CD4-positive, CD25-positive, alpha-beta regulatory T cell (primary cell): ENCODE measurements around the gene APBA2. TPM values are rescaled to one million over a fixed set of nuclear protein-coding genes. Genes with fewer than 3 reads are reported as not detected.

ENCODE experiments used
- ATAC-seq, 2 donors: fragments of 150-1000 bp; cut with Tn5 transposase; one replicate each; pipeline ENCODE4 v1.10.0; 2021; ENCODE audit warnings: low read depth in 2 of 2, moderate number of reproducible peaks in 2 of 2, moderate library complexity in 1 of 2
- DNase-seq, 3 donors: peaks; one replicate each; pipeline versions ENCODE4 v3.0.0 to v3.0.0-alpha.2; 2012 to 2022; ENCODE audit warnings: mixed read lengths in 1 of 3
- H3K27ac ChIP-seq: one replicate; pipeline ENCODE4 v1.7.0; 2013; ENCODE audit warnings: mild to moderate bottlenecking, low read length; ENCODE audit not compliant: insufficient read depth, poor library complexity, severe bottlenecking
- H3K27me3 ChIP-seq: one replicate; pipeline ENCODE4 v1.7.0; 2013; ENCODE audit warnings: low read length; ENCODE audit not compliant: control insufficient read depth, insufficient read depth
- H3K36me3 ChIP-seq: one replicate; pipeline ENCODE4 v1.7.0; 2013; ENCODE audit warnings: mild to moderate bottlenecking, low read length, moderate library complexity; ENCODE audit not compliant: control insufficient read depth, insufficient read depth
- H3K4me1 ChIP-seq: 2 replicates; pipeline ENCODE4 v1.7.0; 2013; ENCODE audit warnings: mild to moderate bottlenecking, low read length; ENCODE audit not compliant: insufficient read depth, control insufficient read depth, poor library complexity, severe bottlenecking
- H3K4me3 ChIP-seq: one replicate; pipeline ENCODE4 v1.7.0; 2013; ENCODE audit warnings: low read depth, mild to moderate bottlenecking, low read length, moderate library complexity
- H3K9me3 ChIP-seq, 2 experiments: 1 replicate in 1 of 2; 2 replicates in 1 of 2; pipeline ENCODE4 v1.7.0; 2013; ENCODE audit warnings: low read length in 2 of 2, mild to moderate bottlenecking in 1 of 2, moderate library complexity in 1 of 2; ENCODE audit not compliant: control insufficient read depth in 2 of 2
- H3K27ac Mint-ChIP-seq, 3 donors: one replicate each; pipeline ENCODE4 v1.8.0; 2020 to 2022; ENCODE audit warnings: mild to moderate bottlenecking in 3 of 3, mixed read lengths in 3 of 3, moderate library complexity in 2 of 3
- H3K27me3 Mint-ChIP-seq: one replicate; pipeline ENCODE4 v1.8.0; 2022; ENCODE audit warnings: mild to moderate bottlenecking, mixed read lengths
- H3K36me3 Mint-ChIP-seq: one replicate; pipeline ENCODE4 v1.8.0; 2020; ENCODE audit warnings: mixed read lengths
- H3K4me1 Mint-ChIP-seq, 4 donors: one replicate each; pipeline ENCODE4 v1.8.0; 2020 to 2022; ENCODE audit warnings: mixed read lengths in 4 of 4, mild to moderate bottlenecking in 1 of 4
- H3K4me3 Mint-ChIP-seq, 4 donors: one replicate each; pipeline ENCODE4 v1.8.0; 2020 to 2022; ENCODE audit warnings: mild to moderate bottlenecking in 4 of 4, mixed read lengths in 4 of 4, moderate library complexity in 3 of 4
- H3K9me3 Mint-ChIP-seq, 7 donors: one replicate each; pipeline ENCODE4 v1.8.0; 2020 to 2022; ENCODE audit warnings: mixed read lengths in 7 of 7, mild to moderate bottlenecking in 3 of 7, moderate library complexity in 2 of 7
- polyA plus RNA-seq, 4 donors: library from polyadenylated mRNA; unstranded; fragments of 300-500 nt; fragmentation: Illumina TruSeq; gene quantifications; one replicate each; pipeline ENCODE4 v1.2.3, GENCODE V29; 2021
- total RNA-seq: library from RNA; stranded (reverse); gene quantifications from one replicate; pipeline ENCODE4 v1.2.3, GENCODE V29; 2022

The APBA2 gene
- total and polyA plus RNA-seq, 5 donors from 2014 or later, result 8.6 to 24.2 (median 13.9) TPM

- Histone ChIP-seq H3K4me1 (no peaks in the 10 kb centered on the region), H3K4me3 (no peak overlapping the region), H3K27me3 (no peaks in the 10 kb centered on the region), H3K36me3 (no peaks in the 10 kb centered on the region), H3K27ac (no peak overlapping the region), H3K9me3 (no peaks in the 10 kb centered on the region)
- Mint-ChIP-seq H3K27ac (no peak overlapping the region), H3K4me1 (peaks cover 0 to 29% (median 3%) of the 10 kb centered on the region in 4 donors), H3K27me3 (peaks cover 4% of the 10 kb centered on the region), H3K9me3 (peaks cover 0 to 3% (median 0%) of the 10 kb centered on the region in 7 donors), H3K4me3 (no peak overlapping the region), H3K36me3 (peaks cover 5% of the 10 kb centered on the region)
- no peak for ATAC-seq
- no peak for DNase-seq
Measured at GRCh38 chr15:28930011-28930410, 44.2 kb downstream of the APBA2 start.

- H3K9me3 Mint-ChIP-seq, result peaks cover 0 to 3% (median 0%) of the 10 kb centered on the region in 7 donors
- ATAC-seq (no peak), DNase-seq (no peak)
- H3K4me1 ChIP-seq, result no peaks in the 10 kb centered on the region
- peaks cover 0 to 34% (median 6%) of the 10 kb centered on the region in 4 donors for H3K4me1 Mint-ChIP-seq
- no peaks in the 10 kb centered on the region for H3K27me3 ChIP-seq
- H3K27ac Mint-ChIP-seq, result no peak overlapping the region
- H3K4me3 Mint-ChIP-seq, result no peak overlapping the region
- peaks cover 5% of the 10 kb centered on the region for H3K36me3 Mint-ChIP-seq
- peaks cover 4% of the 10 kb centered on the region for H3K27me3 Mint-ChIP-seq
- H3K27ac ChIP-seq, result no peak overlapping the region
- no peaks in the 10 kb centered on the region for H3K9me3 ChIP-seq
- H3K4me3 ChIP-seq, result no peak overlapping the region
- no peaks in the 10 kb centered on the region for H3K36me3 ChIP-seq
Measured at GRCh38 chr15:28930476-28931291, 44.9 kb downstream of the APBA2 start.

GRCh38 chr15:28931828-28932227 lies 46.1 kb downstream of the APBA2 start:
- H3K36me3 Mint-ChIP-seq, result peaks cover 5% of the 10 kb centered on the region
- H3K4me1 ChIP-seq, result peaks cover 1% of the 10 kb centered on the region
- no peak overlapping the region for H3K27ac ChIP-seq
- peaks cover 0 to 44% (median 11%) of the 10 kb centered on the region in 4 donors for H3K4me1 Mint-ChIP-seq
- peaks cover 4% of the 10 kb centered on the region for H3K27me3 Mint-ChIP-seq
- H3K4me3 ChIP-seq, result no peak overlapping the region
- ATAC-seq (no peak), DNase-seq (no peak)
- H3K27me3 ChIP-seq, result no peaks in the 10 kb centered on the region
- H3K4me3 Mint-ChIP-seq, result no peak overlapping the region
- no peak overlapping the region for H3K27ac Mint-ChIP-seq
- H3K9me3 Mint-ChIP-seq, result peaks cover 0 to 3% (median 0%) of the 10 kb centered on the region in 7 donors
- no peaks in the 10 kb centered on the region for H3K36me3 ChIP-seq
- H3K9me3 ChIP-seq, result no peaks in the 10 kb centered on the region

GRCh38 chr15:28932361-28932760 lies 46.6 kb downstream of the APBA2 start:
- DNase-seq (no peak), ATAC-seq (no peak)
- peaks cover 0 to 49% (median 13%) of the 10 kb centered on the region in 4 donors for H3K4me1 Mint-ChIP-seq
- Histone ChIP-seq H3K27ac (no peak overlapping the region), H3K36me3 (no peaks in the 10 kb centered on the region), H3K4me3 (no peak overlapping the region), H3K27me3 (no peaks in the 10 kb centered on the region), H3K9me3 (no peaks in the 10 kb centered on the region), H3K4me1 (peaks cover 7% of the 10 kb centered on the region)
- H3K9me3 Mint-ChIP-seq, result peaks cover 0 to 3% (median 0%) of the 10 kb centered on the region in 7 donors
- peaks cover 5% of the 10 kb centered on the region for H3K36me3 Mint-ChIP-seq
- no peak overlapping the region for H3K27ac Mint-ChIP-seq
- H3K4me3 Mint-ChIP-seq, result no peak overlapping the region
- peaks cover 4% of the 10 kb centered on the region for H3K27me3 Mint-ChIP-seq

- H3K27me3 Mint-ChIP-seq, result peaks cover 4% of the 10 kb centered on the region
- peak overlapping the region in 2 of 3 donors; percentile 71 to 77 for H3K27ac Mint-ChIP-seq
- no peak overlapping the region for H3K27ac ChIP-seq
- peak overlapping the region in 1 of 4 donors; percentile 2 for H3K4me3 Mint-ChIP-seq
- no peak for ATAC-seq
- H3K4me1 Mint-ChIP-seq, result peaks cover 4 to 61% (median 15%) of the 10 kb centered on the region in 4 donors
- no peak overlapping the region for H3K4me3 ChIP-seq
- no peaks in the 10 kb centered on the region for H3K36me3 Mint-ChIP-seq
- no peak for DNase-seq
- H3K9me3 Mint-ChIP-seq, result peaks cover 0 to 3% (median 0%) of the 10 kb centered on the region in 7 donors
- H3K9me3 ChIP-seq, result no peaks in the 10 kb centered on the region
- H3K4me1 ChIP-seq, result peaks cover 17% of the 10 kb centered on the region
- H3K36me3 ChIP-seq, result no peaks in the 10 kb centered on the region
- no peaks in the 10 kb centered on the region for H3K27me3 ChIP-seq
Measured at GRCh38 chr15:28933710-28934445, 48.1 kb downstream of the APBA2 start.

- Histone ChIP-seq H3K4me3 (no peak overlapping the region), H3K36me3 (no peaks in the 10 kb centered on the region), H3K9me3 (no peaks in the 10 kb centered on the region), H3K27me3 (no peaks in the 10 kb centered on the region), H3K27ac (no peak overlapping the region), H3K4me1 (peaks cover 17% of the 10 kb centered on the region)
- DNase-seq (no peak), ATAC-seq (no peak)
- H3K4me3 Mint-ChIP-seq, result no peak overlapping the region
- H3K27me3 Mint-ChIP-seq, result peaks cover 4% of the 10 kb centered on the region
- peaks cover 0 to 3% (median 0%) of the 10 kb centered on the region in 7 donors for H3K9me3 Mint-ChIP-seq
- H3K36me3 Mint-ChIP-seq, result peaks cover 4% of the 10 kb centered on the region
- H3K4me1 Mint-ChIP-seq, result peaks cover 4 to 69% (median 15%) of the 10 kb centered on the region in 4 donors
- no peak overlapping the region for H3K27ac Mint-ChIP-seq
Measured at GRCh38 chr15:28934645-28935044, 48.9 kb downstream of the APBA2 start.

GRCh38 chr15:28935316-28935715 lies 49.5 kb downstream of the APBA2 start:
- Mint-ChIP-seq H3K36me3 (peaks cover 8% of the 10 kb centered on the region), H3K4me1 (peaks cover 4 to 71% (median 15%) of the 10 kb centered on the region in 4 donors), H3K27ac (peak overlapping the region in 1 of 3 donors; percentile 65), H3K9me3 (peaks cover 0 to 3% (median 0%) of the 10 kb centered on the region in 7 donors), H3K4me3 (peak overlapping the region in 1 of 4 donors; percentile 3), H3K27me3 (peaks cover 4% of the 10 kb centered on the region)
- Histone ChIP-seq H3K27me3 (no peaks in the 10 kb centered on the region), H3K27ac (no peak overlapping the region), H3K4me3 (no peak overlapping the region), H3K9me3 (no peaks in the 10 kb centered on the region), H3K4me1 (peaks cover 17% of the 10 kb centered on the region), H3K36me3 (no peaks in the 10 kb centered on the region)
- ATAC-seq (no peak), DNase-seq (peak in 1 of 3 donors; percentile 7)
